ENCODE measurements around the gene C3orf18.

The C3orf18 gene

DNA sequence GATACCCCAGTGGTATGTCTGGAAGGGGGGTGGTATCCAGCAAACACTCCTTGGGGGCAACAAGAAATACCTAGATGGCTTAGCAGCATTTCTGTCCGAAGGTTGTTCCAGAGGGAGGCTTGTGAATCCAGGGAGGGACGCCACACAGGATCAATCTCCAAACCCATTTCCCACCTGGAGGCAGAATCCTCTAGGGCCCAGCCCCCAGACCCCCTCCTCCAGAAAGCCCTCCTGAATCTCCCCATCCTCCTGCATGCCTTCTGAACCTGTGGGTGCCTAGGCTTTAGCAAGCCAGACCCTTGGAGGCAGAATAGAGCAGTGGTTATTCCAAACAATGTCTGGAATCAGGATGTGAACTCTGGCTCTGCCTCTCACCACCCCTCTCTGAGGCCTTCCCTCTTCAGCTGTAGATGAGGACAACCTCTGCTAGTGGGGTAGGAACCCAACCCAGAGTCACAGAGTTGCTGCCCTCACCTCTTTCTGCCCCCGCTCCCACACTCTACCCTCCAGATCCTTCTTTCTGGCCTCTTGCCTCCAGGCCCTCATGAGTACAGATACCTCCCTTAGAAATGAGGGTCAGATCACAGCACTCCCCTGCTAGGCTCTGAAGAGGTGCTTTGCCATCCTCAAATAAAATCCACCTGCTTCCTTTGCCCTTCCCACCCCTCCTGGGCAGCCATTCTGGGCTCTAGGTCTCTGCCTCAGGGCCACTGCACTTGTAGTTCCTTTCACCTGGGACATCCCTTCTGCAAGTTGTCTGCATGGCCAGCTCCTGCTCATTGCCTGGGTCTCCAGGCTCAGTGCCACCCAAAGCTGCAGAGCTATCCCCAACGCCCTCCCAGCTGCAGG, 35.9 kb upstream of the C3orf18 start:
- no peak for DNase-seq

GRCh38 chr3:50602595-50603191, 35.1 kb upstream of the C3orf18 start:
- DNase-seq, result no peak

DNA sequence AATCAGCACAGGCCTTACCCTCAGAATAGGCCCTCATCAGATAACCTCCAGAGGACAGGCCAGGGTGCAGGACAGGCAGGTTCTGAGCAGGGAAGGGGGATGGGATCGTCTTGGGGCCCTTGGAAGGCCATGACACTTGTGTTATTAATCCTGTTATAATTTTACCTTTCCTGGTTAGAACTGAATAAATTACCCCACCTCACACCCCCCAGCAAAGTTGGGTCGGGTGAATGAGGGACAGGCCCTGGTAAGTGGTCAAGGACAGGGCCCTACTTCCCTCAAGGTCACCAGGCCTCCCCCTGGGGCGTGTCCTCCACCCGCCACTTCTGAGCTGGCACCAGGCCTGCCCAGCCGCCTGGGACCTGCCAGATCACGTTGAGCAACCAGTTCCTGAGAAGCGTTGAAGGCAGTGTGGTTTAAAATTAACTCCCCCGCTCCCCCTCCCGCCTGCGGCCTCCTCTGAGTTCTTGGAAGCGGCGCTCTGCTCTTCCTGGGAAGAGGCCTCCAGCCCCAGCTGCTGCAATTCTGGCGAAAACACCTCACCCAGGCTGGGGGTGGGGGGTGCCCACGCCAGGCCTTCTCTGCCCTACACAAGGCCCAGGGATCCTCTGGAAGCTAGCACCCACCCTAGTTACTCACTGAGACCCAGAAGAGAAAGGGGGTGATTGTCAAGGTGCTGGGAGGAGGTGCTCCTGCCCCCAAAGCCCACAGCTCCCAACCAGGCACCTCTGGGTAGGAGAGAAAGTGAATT, 33.5 kb upstream of the C3orf18 start:
- DNase-seq, result peak; percentile 77

DNA sequence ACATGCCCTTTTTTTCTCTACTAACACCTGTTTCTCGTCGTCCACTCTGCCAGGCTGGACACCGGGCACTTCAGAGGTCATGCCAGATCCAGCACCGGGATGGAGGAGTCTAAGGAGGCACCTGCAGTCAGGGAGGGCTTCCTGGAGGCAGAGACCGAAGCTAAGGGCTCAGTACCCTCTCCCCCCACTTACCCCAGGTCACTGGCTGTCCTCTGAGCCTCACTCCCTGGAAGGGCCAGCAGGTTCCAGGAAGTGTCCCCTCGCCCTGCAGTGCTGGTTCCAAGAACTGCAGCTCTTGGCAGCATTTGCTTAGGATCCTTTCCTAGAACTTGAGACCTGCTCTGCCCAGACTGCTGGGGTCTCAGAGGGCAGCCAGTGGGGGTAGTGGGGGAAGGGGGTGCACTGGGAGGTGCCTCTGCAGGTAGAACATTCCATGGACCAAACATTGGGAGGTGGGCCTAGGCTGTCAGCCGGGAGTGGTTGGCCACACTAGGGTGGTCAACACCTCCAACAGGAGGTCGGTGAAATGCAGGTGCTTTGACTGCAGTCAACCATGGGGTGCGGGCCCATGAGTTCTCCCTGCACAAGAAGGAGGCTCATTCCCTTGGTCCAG, 32.7 kb upstream of the C3orf18 start:
- no peak for DNase-seq

DNA sequence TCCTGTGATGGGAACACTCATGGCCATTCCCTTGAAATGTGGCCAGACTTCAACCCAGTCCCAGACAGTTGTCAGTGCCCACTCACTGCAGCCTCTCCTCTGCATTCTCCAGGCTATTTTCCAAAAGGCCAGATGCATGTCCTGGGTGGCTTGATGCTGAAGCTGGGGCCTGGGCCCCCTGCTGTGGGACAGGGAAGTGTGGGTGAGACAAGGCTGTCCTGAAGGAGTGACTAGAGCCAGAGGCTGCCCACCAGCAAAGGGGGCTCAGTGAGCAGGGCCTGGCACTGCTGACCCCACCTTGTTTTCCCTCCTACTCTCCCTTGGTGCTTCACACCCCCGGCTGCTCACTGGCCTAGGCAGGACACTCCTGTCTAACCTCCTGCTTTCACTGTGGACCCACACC, 32.2 kb upstream of the C3orf18 start:
- DNase-seq, result no peak

DNA sequence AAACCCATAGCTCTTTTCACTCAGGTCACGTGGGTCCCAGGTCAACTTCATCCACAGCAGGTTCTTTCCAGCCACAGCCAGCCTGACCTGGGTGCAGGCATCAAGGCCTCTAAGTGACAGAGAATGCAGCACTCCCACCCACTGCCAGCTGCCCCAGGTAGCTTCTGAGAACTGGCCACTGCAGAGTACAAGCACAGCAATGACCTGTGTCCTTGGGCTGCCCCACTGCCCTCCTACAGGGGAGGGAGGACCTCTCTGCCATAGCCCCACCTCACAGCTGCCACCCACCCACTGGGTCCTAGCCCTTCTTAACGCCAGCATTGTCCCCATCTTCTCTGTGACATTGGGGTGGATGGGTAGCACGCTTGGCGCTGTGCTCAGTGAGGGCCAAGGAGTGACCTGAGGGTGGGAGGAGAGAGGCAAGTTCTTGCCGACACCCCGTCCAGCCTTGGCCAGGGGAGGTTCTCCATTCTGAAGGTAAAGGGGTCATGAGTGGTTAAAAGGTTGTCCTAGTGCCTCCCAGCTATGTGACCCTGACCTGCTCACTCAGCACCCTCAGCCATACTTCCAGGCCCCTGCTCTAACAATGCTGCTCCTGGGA, 31.7 kb upstream of the C3orf18 start:
- DNase-seq, result no peak

GRCh38 chr3:50594253-50594785, 26.8 kb upstream of the C3orf18 start:
- DNase-seq, result no peak

GRCh38 chr3:50592568-50592967, 25.0 kb upstream of the C3orf18 start:
- no peak for DNase-seq

- DNase-seq, result no peak
Observed at GRCh38 chr3:50591196-50591741, 23.7 kb upstream of the C3orf18 start.

DNA sequence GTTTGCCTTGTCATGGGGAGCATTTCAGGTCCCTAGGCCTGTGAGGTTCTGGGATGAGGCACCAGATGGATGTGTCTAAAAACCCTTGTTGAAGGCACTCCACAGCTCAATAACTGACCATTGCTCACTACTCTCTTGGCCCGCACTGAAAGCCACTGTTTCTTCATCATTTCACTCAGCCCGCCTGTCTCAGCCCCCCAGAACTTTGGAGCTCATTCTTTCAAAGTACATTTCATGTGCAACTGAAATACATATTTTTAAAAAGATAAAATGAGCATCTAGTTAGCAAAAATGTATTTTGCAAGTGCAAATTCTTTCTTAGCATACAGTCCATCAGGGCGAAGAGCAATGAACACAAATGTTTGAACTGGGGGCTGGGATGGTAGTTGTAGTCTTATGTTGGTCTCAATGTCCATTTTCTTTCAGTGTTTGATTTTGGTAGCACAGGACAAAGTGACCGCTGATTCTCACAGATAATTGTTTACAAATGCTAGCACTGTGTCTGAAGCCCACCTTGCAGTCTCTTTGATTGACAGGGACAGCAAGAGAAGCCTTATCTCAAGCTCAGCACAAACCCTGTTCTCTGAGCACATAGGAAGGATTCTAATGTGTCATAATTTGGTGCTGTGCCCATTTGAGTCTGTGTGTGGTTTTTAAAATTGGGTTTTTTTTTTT, 21.3 kb upstream of the C3orf18 start:
- no peak for DNase-seq

- no peak for DNase-seq
Observed at GRCh38 chr3:50587806-50588758, 20.5 kb upstream of the C3orf18 start.

- DNase-seq, result no peak
Observed at GRCh38 chr3:50587373-50587772, 19.8 kb upstream of the C3orf18 start.

- DNase-seq, result no peak
Observed at GRCh38 chr3:50586763-50587070, 19.2 kb upstream of the C3orf18 start.

DNA sequence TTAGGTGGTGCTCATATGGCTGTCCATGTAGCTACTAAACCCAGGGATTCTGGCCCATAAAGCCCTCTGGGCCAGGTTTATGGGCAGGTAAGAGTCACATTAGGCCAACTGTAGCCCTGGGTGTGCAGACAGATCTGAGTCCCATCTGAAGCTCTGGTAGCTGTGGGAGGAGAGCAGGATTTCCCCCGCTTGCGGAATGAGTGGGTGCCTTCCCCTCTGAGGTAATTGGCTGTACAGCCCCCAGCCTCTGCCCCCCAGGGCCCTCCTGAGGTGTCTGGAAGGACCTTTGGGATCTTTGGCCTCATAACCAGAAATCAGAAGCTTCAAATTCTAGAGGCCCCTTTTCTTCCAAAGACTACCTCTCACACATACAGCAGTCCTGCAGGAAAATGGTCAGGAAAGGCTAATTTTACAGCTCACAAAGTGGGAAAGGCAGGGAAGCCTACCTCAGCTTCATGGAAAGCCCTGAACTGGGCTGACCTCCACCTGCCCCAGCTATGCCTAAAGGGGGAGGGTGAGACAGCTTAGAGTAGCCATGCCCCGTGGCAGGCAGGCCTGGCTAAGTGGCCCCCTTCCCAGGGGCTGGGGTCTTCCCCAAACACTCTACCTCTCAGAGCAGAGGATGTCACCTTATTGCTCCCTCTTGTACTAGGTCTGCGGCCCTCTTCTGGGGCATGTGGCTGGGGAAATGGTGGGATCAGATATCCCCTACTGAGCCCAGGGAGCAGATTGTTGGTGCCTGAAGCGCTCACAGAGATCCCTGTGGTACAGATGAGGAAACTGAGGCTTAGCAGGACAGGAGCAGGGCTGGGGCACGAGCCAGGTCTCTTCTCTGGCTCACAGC, 18.6 kb upstream of the C3orf18 start:
- no peak for DNase-seq

GRCh38 chr3:50584391-50584790, 16.8 kb upstream of the C3orf18 start:
- DNase-seq, result no peak

- DNase-seq, result peak; percentile 38
Observed at GRCh38 chr3:50583897-50584296, 16.4 kb upstream of the C3orf18 start.

- DNase-seq, result no peak
Observed at GRCh38 chr3:50582083-50582482, 14.5 kb upstream of the C3orf18 start.

DNA sequence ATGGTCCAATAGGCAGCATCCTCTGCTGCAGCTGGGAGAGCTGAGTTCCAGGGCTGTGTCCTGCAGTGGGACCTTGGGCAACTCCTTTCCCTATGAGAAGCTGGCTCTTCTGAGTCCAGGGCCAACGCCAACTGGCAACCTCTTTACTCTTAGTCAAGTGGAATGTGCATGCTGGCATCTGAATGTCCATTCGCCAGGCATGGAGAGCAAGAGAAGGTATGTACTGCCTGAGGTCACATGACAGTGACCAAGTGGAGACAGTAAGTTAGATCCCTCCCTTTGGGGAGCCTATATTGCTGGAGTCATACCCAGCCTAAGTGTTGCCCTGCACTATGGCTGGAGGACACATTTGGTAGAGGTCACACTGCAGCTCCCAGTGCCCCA, 13.9 kb upstream of the C3orf18 start:
- DNase-seq, result no peak

DNA sequence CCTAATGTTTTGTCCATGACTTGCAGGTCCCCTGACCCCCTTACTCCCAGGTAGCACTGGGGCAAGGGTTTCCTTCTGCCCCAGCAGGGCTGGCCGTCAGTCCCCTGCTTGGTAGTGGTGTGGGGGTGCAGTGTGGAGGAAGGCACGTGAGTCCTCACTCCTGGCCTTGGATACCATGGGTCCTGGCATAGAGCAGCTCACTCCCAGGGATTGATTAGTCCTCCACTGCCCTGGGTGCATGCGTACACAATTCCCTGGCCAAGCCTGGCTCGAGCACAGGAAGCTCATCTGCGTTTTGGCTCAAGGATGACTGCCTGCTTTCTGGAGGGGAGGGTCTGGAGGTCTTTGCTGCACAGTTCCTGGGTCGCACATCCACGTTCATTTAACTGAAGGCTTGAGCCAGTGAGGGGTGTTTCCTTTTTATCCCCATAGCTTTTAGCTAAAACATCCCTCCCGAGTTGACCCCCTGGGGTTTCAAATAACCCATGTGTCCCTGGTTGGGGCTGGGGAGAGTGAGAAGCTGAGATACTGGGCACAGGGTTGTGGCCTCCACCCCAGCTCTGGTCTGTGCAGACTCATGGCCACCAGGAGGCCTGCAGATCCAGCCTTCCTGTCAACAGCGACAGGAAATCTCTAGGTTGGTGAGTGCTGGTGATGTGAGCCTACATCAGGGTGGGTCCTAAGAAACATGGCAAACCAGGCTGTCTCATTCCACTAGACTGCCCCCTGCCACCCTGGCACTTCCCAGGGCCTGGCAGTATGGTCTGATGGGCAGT, 13.3 kb upstream of the C3orf18 start:
- DNase-seq, result no peak
